ENCODE measurements around the gene SLC24A1. TPM values are rescaled to one million over a fixed set of nuclear protein-coding genes. Genes with fewer than 3 reads are reported as not detected.

Gene SLC24A1
- 1 to 10 TPM in 1 of 3 donors, under 1 TPM in 1, not detected in 1; 0.83 to 4.1 TPM for polyA plus RNA-seq

DNA sequence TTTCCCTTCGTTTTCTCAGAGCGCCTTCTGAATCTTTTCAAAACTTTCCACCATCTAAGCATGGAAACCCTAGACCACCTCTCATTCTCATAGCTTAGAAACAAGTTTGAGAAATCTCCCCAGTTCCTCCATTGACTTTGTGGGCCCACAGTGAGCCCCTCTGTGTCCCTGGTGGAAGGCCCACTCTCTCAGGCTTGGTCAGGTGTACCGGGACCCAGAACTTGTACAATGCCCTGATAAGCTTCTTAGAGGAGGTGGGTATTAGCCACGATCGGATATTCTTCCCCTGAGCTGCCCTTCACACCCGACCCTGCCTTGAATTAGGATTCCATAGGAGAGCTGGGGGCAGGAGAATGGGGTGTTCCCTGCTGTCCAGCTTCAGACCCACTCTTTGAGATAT is at the start of gene SLC24A1:
SLC24A1 (plus strand) TSS at position 301 of the 400 bp plus-strand sequence. CDS start 2,143 bp downstream, outside the sequence.
- no peaks in the 10 kb centered on the region for H3K4me1 Mint-ChIP-seq
- peaks cover 14 to 21% (median 19%) of the 10 kb centered on the region in 3 donors for H3K36me3 Mint-ChIP-seq
- no peak within 1 kb of the TSS for H3K27ac Mint-ChIP-seq
- DNase-seq: no peak
- H3K4me3 Mint-ChIP-seq: no peak within 1 kb of the TSS
- peaks cover 0 to 2% (median 0%) of the 10 kb centered on the region in 6 donors for H3K9me3 Mint-ChIP-seq
- H3K27me3 Mint-ChIP-seq (ENCODE audit: low read depth in 3 of 3): peaks cover 0 to 2% (median 1%) of the 10 kb centered on the region in 3 donors

DNA sequence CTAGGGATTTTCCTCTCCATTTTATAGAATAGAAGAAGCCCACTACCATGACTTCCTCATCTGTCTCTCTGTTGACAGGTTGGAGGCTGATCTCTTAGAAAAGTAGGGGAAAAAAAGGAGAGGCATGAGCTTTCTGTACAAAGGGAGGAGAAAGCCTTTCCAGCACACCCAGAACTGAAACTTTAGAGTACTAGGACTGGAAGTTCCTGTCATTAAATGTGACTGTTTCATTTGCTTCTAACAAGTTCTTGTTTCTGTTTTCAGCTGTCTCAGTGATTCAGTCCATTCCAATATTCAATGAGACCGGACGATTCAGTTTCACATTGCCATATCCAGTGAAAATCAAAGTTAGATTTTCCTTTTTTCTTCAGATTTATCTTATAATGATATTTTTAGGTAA is 49.8 kb upstream of the SLC24A1 start:
- peaks cover 4 to 17% (median 16%) of the 10 kb centered on the region in 3 donors for H3K36me3 Mint-ChIP-seq
- H3K4me3 Mint-ChIP-seq: no peak overlapping the region
- H3K9me3 Mint-ChIP-seq: no peaks in the 10 kb centered on the region
- peaks cover 0 to 1% (median 0%) of the 10 kb centered on the region in 3 donors for H3K27me3 Mint-ChIP-seq (ENCODE audit: low read depth in 3 of 3)
- no peak for DNase-seq
- H3K27ac Mint-ChIP-seq: no peak overlapping the region
- H3K4me1 Mint-ChIP-seq: no peaks in the 10 kb centered on the region

DNA sequence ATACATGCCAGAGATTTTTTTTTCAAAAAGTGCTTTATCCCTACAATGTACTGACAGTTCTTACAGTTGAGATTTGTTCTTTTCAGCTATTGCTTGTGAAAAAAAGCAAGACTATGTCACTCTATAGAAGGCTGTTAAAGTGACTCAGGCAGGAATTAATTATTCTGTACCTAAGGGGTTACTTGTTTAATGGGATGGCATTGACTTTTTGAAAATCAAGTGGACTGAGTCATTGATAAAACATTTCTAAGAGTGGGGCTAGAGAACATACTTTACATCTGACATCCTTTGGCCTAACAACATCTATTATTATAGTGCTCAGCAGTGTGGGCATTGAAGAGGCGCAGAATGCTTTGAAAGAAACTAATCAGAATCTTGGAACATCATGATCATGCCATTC is 45.1 kb upstream of the SLC24A1 start:
- Mint-ChIP-seq H3K9me3 (no peaks in the 10 kb centered on the region), H3K27me3 (ENCODE audit: low read depth in 3 of 3) (no peaks in the 10 kb centered on the region), H3K4me1 (no peaks in the 10 kb centered on the region), H3K36me3 (peaks cover 5 to 37% (median 6%) of the 10 kb centered on the region in 3 donors), H3K4me3 (no peak overlapping the region), H3K27ac (peak overlapping the region in 2 of 6 donors; percentile 18 to 40)
- no peak for DNase-seq

DNA sequence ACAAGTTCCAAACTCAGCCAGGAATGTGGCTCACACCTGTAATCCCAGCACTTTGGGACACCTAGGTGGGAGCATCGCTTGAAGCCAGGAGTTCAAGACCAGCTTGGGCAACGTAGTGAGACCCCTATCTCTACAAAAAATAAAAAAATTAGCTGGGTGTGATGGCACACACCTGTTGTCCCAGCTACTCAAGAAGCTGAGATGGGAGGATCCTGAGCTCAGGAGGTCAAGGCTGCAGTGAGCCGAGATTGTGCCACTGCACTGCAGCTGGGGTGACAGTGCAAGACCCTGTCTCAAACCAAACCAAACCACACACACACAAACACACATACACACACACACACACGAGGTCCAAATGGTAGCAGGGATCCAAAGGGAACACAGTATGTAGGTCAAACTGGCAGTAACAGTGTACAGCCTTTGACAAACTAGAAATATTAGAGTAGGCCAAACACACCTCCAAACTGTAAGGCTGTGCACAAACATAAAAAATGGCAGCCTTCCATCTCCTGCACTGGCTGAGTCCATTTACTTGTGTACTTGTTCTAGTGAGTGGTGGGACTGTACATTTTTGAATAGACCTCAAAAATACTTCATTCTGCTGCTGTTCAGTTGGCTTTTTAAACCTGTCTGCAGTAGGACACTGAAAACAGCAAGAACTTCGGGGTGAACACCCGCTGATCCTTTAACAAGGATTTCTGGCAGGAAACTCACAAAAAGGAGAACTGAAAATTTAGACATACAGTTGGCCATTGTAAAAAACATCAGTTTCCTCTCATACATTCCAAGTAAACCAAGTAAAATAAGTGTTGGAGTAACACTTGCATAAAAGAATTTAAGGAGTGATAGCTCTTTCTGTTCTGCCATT is 44.4 kb upstream of the SLC24A1 start:
- Mint-ChIP-seq H3K36me3 (peaks cover 12 to 44% (median 13%) of the 10 kb centered on the region in 3 donors), H3K4me3 (no peak overlapping the region)

DNA sequence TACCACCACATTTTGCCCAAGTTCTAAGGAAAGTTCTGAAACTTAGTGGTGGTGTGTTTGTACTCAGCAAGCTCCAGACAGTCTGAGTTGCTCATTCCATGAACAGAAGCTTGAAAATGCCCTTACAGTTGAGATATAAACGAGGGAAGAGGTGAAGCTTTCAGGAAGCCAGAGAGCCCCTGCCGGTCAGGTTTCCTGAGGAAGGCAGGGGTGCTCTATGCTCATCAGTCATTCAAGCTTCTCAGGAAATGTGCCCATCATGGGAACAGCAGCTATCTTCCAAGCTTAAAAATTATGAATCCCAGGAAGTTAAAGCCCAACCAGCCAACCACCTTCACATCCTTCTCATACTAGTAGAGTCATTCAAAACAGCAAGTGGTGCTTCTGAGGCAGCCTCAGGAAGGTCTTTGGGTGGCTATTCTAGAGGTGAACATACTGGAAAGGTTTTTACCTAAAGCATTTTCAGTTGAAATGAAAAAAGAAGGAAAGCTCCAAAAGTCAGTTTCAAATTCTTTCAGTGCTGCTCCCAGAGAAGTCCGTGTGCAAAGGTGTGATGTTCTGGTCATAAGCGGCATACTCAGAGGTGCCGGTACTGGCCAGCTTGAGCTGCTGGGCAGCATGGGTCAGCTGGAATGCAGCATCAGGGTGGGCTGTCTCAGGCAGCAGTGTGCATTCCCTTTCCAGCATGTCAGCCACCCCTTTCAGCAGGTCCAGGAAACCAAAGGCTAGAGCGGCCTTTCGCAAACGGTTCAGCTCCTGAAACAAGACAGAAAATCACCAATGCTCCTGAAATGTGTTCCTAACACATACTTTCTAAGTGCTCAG is 42.6 kb upstream of the SLC24A1 start:
- no peak for DNase-seq
- H3K4me1 Mint-ChIP-seq: peaks cover 12 to 21% of the 10 kb centered on the region in 2 donors
- H3K27ac Mint-ChIP-seq: peak overlapping the region in 3 of 6 donors; percentile 11 to 53 (median 34)
- H3K36me3 Mint-ChIP-seq: peaks cover 16 to 56% (median 20%) of the 10 kb centered on the region in 3 donors
- H3K27me3 Mint-ChIP-seq (ENCODE audit: low read depth in 3 of 3): peaks cover 0 to 4% (median 2%) of the 10 kb centered on the region in 3 donors
- H3K4me3 Mint-ChIP-seq: no peak overlapping the region
- H3K9me3 Mint-ChIP-seq: no peaks in the 10 kb centered on the region

More for the DNA sequence above, 44.4 kb upstream of the SLC24A1 start:
- Mint-ChIP-seq H3K27me3 (ENCODE audit: low read depth in 3 of 3) (no peaks in the 10 kb centered on the region), H3K4me1 (peaks cover 0 to 4% of the 10 kb centered on the region in 2 donors), H3K9me3 (no peaks in the 10 kb centered on the region), H3K27ac (peak overlapping the region in 5 of 6 donors; percentile 18 to 45 (median 40))
- DNase-seq: no peak

DNA sequence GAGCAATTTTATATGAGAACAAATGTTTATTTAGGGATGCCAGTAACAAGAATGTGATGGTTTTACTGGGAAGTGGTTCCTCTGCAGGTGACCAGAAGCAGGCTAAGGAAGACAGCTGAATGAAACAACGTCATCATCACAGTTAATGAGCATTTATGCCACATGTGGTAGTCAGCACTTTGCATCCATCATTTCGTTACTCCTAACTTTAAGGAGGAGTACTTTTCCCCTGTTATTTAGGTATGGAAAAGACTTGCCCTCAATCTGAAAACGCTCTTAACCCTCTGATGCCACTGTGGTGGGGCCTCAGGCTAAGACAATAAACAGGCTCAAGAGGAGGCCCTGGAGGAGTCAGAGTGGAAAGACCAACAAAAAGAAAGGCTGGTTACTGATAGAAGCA is 42.0 kb upstream of the SLC24A1 start:
- H3K4me1 Mint-ChIP-seq: peaks cover 18 to 28% of the 10 kb centered on the region in 2 donors
- peaks cover 0 to 4% (median 2%) of the 10 kb centered on the region in 3 donors for H3K27me3 Mint-ChIP-seq (ENCODE audit: low read depth in 3 of 3)
- no peak for DNase-seq
- H3K9me3 Mint-ChIP-seq: no peaks in the 10 kb centered on the region
- H3K4me3 Mint-ChIP-seq: no peak overlapping the region
- peak overlapping the region in 1 of 6 donors; percentile 59 for H3K27ac Mint-ChIP-seq
- H3K36me3 Mint-ChIP-seq: peaks cover 16 to 57% (median 20%) of the 10 kb centered on the region in 3 donors

DNA sequence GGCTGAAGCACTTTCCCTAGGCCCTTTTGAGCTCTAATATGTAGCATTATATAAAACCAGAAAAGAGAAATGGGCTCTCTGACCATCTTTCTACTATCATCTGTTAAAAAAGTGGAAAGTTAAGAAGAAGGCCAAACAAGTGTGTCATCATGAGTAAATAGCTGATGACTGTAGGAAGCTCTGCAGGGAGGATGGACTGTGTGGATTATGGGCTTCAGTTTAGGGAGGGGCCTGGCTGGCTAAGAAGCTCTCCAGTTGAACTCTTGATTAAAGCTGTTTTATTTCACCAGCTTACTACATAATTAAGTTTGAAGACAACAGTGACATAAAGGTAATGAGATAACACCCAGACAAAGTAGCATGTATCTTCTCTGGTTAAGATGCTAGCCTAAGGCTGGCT is 41.5 kb upstream of the SLC24A1 start:
- Mint-ChIP-seq H3K27ac (peak overlapping the region in 1 of 6 donors; percentile 24), H3K27me3 (ENCODE audit: low read depth in 3 of 3) (peaks cover 0 to 4% (median 2%) of the 10 kb centered on the region in 3 donors), H3K9me3 (no peaks in the 10 kb centered on the region), H3K4me1 (peaks cover 19 to 29% of the 10 kb centered on the region in 2 donors), H3K36me3 (peaks cover 16 to 57% (median 20%) of the 10 kb centered on the region in 3 donors), H3K4me3 (no peak overlapping the region)
- DNase-seq: no peak

DNA sequence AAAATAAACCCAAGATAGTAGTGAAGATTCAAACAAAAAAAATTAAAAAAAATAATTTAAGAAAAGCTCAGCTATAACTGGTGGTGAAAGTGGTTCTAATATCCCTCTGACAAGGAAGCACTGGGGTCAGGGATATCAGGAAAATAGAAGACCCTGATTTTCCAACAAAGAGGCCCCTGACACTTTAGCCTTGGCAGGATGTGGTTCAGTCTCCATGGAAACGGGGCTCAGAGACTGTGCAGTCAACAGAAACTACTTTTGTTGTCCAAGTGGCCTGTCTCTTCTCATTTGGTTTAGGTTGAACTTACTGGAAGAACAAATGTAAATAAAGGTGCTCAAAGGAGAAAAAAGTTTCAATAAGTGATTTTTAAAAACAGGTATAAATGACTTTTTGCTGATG is 38.0 kb upstream of the SLC24A1 start:
- DNase-seq: peak; percentile 49 to 63 (median 56)
- Mint-ChIP-seq H3K27me3 (ENCODE audit: low read depth in 3 of 3) (peaks cover 0 to 4% (median 2%) of the 10 kb centered on the region in 3 donors), H3K27ac (peak overlapping the region; percentile 76 to 93 (median 87)), H3K9me3 (no peaks in the 10 kb centered on the region), H3K36me3 (peaks cover 17 to 58% (median 27%) of the 10 kb centered on the region in 3 donors), H3K4me1 (peaks cover 19 to 29% of the 10 kb centered on the region in 2 donors), H3K4me3 (peak overlapping the region; percentile 18 to 49 (median 39))

DNA sequence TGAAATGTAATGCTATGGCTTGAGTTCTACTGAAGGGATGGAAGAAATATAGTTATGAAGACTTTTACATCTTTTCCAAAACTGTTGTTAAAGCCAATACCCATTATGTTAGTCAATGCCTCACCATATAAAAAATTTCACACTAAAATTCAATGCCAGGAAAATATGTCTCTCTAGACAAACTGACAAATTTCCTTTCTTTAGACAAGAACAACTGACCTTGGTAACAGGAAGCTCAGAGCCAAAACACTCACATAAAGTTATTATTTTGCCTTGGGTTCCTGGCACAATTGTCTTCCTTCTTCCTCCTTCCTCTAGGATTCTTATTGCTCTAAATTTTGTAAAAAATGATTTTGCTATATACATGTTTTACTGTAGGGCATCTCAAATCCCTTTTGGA is 37.5 kb upstream of the SLC24A1 start:
- Mint-ChIP-seq H3K27ac (peak overlapping the region; percentile 76 to 93 (median 87)), H3K27me3 (ENCODE audit: low read depth in 3 of 3) (peaks cover 0 to 4% (median 2%) of the 10 kb centered on the region in 3 donors), H3K9me3 (no peaks in the 10 kb centered on the region), H3K4me1 (peaks cover 19 to 29% of the 10 kb centered on the region in 2 donors), H3K4me3 (peak overlapping the region in 4 of 5 donors; percentile 18 to 49 (median 36)), H3K36me3 (peaks cover 17 to 55% (median 27%) of the 10 kb centered on the region in 3 donors)
- no peak for DNase-seq

DNA sequence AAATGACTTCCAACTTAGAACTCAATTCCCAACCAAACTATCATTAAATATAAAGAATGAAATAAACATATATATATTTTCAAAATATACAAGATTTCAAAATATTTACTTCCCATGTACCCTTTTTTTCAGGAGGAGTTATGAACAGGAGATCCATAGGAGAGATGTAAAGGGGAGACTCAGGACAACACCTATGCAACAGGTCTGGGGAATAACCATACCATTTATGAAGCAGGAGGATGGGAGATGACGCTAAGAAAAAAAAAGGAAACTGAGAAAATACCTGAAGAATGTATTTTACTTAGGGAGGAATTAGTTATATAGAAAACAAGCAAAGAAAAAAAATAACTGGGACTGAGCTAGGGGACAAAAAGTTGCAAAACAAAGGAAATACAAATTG is 34.6 kb upstream of the SLC24A1 start:
- Mint-ChIP-seq H3K4me3 (no peak overlapping the region), H3K27me3 (ENCODE audit: low read depth in 3 of 3) (peaks cover 0 to 4% (median 2%) of the 10 kb centered on the region in 3 donors), H3K9me3 (no peaks in the 10 kb centered on the region), H3K27ac (peak overlapping the region in 1 of 6 donors; percentile 46), H3K36me3 (peaks cover 35 to 68% (median 48%) of the 10 kb centered on the region in 3 donors), H3K4me1 (peaks cover 19 to 27% of the 10 kb centered on the region in 2 donors)
- DNase-seq: no peak

DNA sequence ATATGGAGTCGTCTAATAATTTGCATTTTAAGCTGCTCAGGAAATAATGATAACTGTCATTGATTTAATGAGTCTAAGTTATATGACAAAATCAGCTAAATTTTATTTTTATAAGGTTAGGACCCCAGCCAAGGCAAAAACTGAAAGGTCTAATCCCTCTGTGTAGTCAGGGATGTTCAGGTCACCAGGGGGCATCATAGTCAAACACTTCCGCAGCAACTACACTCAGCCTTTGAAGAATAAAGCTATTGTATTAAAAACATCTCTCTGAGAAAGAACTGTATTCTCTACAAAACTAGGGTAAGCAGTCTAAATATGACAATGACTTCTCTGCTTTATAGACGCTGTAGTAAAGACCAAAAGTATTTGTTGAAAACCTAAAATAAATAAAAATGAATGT is 25.8 kb upstream of the SLC24A1 start:
- no peak overlapping the region for H3K4me3 Mint-ChIP-seq
- no peak overlapping the region for H3K27ac Mint-ChIP-seq
- H3K27me3 Mint-ChIP-seq (ENCODE audit: low read depth in 3 of 3): no peaks in the 10 kb centered on the region
- H3K9me3 Mint-ChIP-seq: no peaks in the 10 kb centered on the region
- H3K4me1 Mint-ChIP-seq: no peaks in the 10 kb centered on the region
- H3K36me3 Mint-ChIP-seq: peaks cover 20 to 41% (median 26%) of the 10 kb centered on the region in 3 donors
- DNase-seq: peak in 1 of 3 donors; percentile 13

DNA sequence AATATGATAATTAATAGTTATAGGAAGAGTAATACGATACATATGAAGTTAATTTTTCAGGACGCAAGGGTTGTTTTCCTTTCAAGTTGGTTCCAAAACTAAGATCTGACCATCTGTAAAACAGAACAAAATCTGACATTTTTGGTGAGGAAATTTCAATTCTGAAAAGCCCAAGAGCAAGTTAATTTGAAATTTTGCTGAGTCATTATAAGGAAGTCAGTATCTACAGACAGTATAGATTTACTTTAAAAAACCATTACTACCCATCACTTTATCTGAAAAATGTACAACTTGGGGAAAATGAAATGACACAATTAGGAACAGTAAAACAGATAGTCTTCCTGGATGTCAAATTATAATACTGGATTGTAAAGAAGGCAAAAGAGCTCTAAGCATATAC is 23.3 kb upstream of the SLC24A1 start:
- Mint-ChIP-seq H3K4me3 (no peak overlapping the region), H3K4me1 (no peaks in the 10 kb centered on the region), H3K27ac (no peak overlapping the region), H3K36me3 (peaks cover 8 to 28% (median 11%) of the 10 kb centered on the region in 3 donors), H3K9me3 (no peaks in the 10 kb centered on the region), H3K27me3 (ENCODE audit: low read depth in 3 of 3) (no peaks in the 10 kb centered on the region)
- DNase-seq: no peak

DNA sequence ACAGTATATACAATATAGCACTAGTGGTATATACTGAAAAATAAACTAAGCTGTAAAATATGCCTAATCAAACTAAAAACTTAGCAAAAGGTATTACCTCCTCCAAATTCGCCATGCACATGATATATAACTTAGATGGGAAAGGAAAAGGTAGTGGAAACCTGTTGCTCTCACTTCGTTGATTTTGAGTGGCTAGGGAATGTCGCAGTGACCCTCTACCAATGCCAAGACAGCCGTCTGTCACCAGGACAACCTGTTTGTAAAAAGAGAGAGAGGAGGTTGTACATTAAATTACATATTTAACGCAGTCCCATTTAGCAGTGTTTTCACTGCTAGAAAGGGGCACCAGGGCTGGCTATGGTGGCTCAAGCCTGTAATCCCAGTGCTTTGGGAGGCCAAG is 22.1 kb upstream of the SLC24A1 start:
- no peak overlapping the region for H3K4me3 Mint-ChIP-seq
- no peaks in the 10 kb centered on the region for H3K4me1 Mint-ChIP-seq
- no peak for DNase-seq
- no peaks in the 10 kb centered on the region for H3K27me3 Mint-ChIP-seq (ENCODE audit: low read depth in 3 of 3)
- peaks cover 7 to 29% (median 9%) of the 10 kb centered on the region in 3 donors for H3K36me3 Mint-ChIP-seq
- H3K9me3 Mint-ChIP-seq: no peaks in the 10 kb centered on the region
- H3K27ac Mint-ChIP-seq: no peak overlapping the region
